Measurements from ENCODE around the gene PTPRJ.

PTPRJ gene

DNA sequence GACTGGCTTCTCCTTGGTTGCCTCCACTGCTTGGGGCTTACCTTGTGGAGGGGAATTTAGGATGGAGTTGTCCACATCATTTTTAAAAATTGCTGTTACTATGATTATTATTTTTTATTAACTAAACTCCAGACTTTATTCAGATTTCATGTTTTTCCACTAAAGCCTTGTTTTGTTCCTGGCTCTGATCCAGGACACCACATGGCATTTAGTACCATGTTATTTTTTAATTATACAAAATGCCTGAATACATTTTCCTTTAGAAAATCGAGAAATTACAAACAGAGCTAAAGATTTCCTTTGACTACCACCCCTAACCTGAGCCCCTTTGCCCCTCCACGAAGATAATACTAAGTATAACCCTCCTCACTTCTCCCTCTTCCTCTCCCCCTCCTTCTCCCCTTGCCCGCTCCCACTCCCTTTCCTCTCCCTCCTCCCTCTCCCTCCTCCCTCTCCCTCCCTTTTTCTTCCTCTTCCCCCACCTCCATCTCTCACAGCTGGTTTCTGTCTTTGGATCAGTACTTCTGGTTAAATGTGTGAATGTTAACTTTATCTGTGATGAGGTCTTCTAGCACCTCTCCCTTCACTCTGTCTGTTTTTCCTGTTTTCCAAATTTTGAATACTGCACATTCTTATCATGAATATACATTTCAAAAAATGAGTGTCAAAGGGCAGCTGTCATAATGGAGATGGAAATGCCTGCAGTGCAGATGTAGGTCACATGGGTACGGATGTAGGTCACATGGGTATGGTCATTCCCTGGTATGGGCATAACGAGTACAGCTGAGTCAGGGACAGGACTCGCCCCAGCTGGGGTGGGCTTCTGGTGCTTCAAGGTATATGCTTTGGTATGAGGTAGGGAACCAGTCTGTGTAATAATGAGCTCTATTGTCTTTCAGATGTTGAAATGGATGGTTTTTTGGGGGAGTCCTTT, 181.9 kb downstream of the PTPRJ start:
- TF ChIP-seq, protein P1, sequence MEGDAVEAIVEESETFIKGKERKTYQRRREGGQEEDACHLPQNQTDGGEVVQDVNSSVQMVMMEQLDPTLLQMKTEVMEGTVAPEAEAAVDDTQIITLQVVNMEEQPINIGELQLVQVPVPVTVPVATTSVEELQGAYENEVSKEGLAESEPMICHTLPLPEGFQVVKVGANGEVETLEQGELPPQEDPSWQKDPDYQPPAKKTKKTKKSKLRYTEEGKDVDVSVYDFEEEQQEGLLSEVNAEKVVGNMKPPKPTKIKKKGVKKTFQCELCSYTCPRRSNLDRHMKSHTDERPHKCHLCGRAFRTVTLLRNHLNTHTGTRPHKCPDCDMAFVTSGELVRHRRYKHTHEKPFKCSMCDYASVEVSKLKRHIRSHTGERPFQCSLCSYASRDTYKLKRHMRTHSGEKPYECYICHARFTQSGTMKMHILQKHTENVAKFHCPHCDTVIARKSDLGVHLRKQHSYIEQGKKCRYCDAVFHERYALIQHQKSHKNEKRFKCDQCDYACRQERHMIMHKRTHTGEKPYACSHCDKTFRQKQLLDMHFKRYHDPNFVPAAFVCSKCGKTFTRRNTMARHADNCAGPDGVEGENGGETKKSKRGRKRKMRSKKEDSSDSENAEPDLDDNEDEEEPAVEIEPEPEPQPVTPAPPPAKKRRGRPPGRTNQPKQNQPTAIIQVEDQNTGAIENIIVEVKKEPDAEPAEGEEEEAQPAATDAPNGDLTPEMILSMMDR (IDR thresholded peaks at IDR 0.05; ENCODE audit: control extremely low read depth, extremely low read depth, low read depth, missing control alignments), result no peak
- ChIA-PET POLR2A (no interaction called here), CTCF (interaction anchor here (1.0 to 9.0 kb wide), 2 partner anchors 11 to 13 kb away, joined by 3 to 41 read pairs; no protein-coding TSS in a partner anchor)

DNA sequence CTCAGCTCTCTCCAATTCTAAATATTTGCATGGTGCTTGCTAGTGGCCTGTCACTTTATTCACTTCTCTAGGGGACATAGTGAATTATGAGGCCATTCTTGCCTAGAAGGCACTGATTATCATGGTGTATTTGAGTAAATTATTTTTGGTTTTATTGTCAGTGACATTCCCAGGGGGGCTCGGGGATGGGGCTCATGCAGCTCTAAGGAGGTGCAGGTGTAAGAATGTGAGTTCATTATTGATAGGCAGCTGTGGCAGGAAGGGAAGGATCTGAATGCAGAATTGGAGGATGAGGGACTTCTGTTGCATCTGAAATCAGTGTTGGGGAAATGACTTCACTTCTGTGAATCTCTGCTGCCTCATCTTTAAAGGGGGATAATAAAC, 182.5 kb downstream of the PTPRJ start:
- TF ChIP-seq, protein P1 (IDR thresholded peaks at IDR 0.05; ENCODE audit: control extremely low read depth, extremely low read depth, low read depth, missing control alignments), result no peak
- CTCF ChIA-PET, result interaction anchor here (9.0 kb wide), 1 partner anchor 11 kb away, joined by 41 read pairs; no protein-coding TSS in a partner anchor
- no peak for DNase-seq (ENCODE audit: extremely low spot score)
- POLR2A ChIA-PET, result no interaction called here

More for the DNA sequence above, 181.9 kb downstream of the PTPRJ start:
- no peak for DNase-seq (ENCODE audit: extremely low spot score)

- no peak for DNase-seq (ENCODE audit: extremely low spot score)
- POLR2A ChIA-PET, result no interaction called here
- TF ChIP-seq, protein P1 (IDR thresholded peaks at IDR 0.05; ENCODE audit: control extremely low read depth, extremely low read depth, low read depth, missing control alignments), result no peak
- CTCF ChIA-PET, result interaction anchor here (9.0 kb wide), 1 partner anchor 10 kb away, joined by 41 read pairs; no protein-coding TSS in a partner anchor
Observed at GRCh38 chr11:48163360-48164100, 183.2 kb downstream of the PTPRJ start.

DNA sequence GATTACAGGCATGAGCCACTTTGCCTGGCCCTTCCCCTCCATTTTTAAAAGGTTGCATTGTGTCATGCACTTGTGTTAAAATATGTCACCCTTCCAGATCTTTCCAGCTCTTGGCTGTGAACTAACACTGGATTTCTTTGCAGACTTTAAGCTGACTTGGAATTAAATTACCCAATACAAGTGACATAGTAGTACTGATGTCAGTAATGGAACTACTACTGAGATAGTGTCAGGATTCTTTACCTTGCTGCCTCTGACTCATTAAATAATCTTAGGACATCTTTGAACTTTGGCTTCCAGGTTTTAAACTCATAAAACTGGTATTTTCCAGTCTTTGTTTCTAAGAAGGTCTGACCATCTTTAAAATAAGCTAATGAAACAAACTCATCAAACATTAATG, 184.5 kb downstream of the PTPRJ start:
- TF ChIP-seq, protein P1 (IDR thresholded peaks at IDR 0.05; ENCODE audit: control extremely low read depth, extremely low read depth, low read depth, missing control alignments), result no peak
- no peak for DNase-seq (ENCODE audit: extremely low spot score)
- CTCF ChIA-PET, result interaction anchor here (1.0 to 1.2 kb wide), 2 partner anchors 14 to 17 kb away, joined by 3 read pairs; no protein-coding TSS in a partner anchor
- POLR2A ChIA-PET, result no interaction called here

- ChIA-PET POLR2A (no interaction called here), CTCF (interaction anchor here (1.0 to 1.2 kb wide), 2 partner anchors 15 to 18 kb away, joined by 3 read pairs; no protein-coding TSS in a partner anchor)
- DNase-seq (ENCODE audit: extremely low spot score), result no peak
- TF ChIP-seq, protein P1 (IDR thresholded peaks at IDR 0.05; ENCODE audit: control extremely low read depth, extremely low read depth, low read depth, missing control alignments), result no peak
Observed at GRCh38 chr11:48165426-48165825, 185.1 kb downstream of the PTPRJ start.

- DNase-seq (ENCODE audit: extremely low spot score), result no peak
- TF ChIP-seq, protein P1 (IDR thresholded peaks at IDR 0.05; ENCODE audit: control extremely low read depth, extremely low read depth, low read depth, missing control alignments), result no peak
- ChIA-PET CTCF (no interaction called here), POLR2A (no interaction called here)
Observed at GRCh38 chr11:48167380-48167779, 187.0 kb downstream of the PTPRJ start.

Data from GM10248 (cell line).